HepG2 (cell line): Measurements from ENCODE around the gene PEX10. TPM values are rescaled to one million over a fixed set of nuclear protein-coding genes. Genes with fewer than 3 reads are reported as not detected.
"Not testable (repeated sequence)": the region's sequence is repeated elsewhere in the genome, so short reads cannot be mapped to it uniquely, and the experiment has no call there.

ENCODE experiments used
- ATAC-seq: fragments of 200-7000 bp; cut with Tn5 transposase; 3 replicates; pipeline ENCODE4 v1.9.1; 2020; ENCODE audit warnings: mild to moderate bottlenecking, moderate library complexity
- BruUV-seq: library from RNA; stranded (reverse); fragments of 400-500 nt; replicated peaks from 2 replicates; lab custom pipeline; 2021; lab: Mats Ljungman, UMichigan
- CTCF ChIA-PET: fragments of 300-600 bp; formaldehyde crosslinking; extraction: SDS; loops from one replicate; lab custom pipeline; 2021; ENCODE audit warnings: low total read pairs, inconsistent platforms, low intra/inter-chr PET ratio; lab: Yijun Ruan, JAX
- POLR2A ChIA-PET: fragments of 350-600 bp; sonication (Branson Sonifier 250); formaldehyde crosslinking; loops from one replicate; lab custom pipeline; 2020; ENCODE audit warnings: antibody characterized with exemption, inconsistent platforms; lab: Yijun Ruan, JAX
- DNase-seq: peaks from one replicate; pipeline ENCODE4 v3.0.0-alpha.2; 2015; ENCODE audit warnings: low spot score
- FAIRE-seq: peaks from 3 replicates; lab custom pipeline; 2011; peaks lifted over from hg19 to GRCh38; lab: Jason Lieb, UNC
- H2AFZ ChIP-seq: one replicate; pipeline ENCODE4 v1.6.1; 2011; ENCODE audit warnings: low read length, inconsistent platforms
- H3K27ac ChIP-seq: fragments of 300-600 bp; 3 replicates; pipeline ENCODE4 v1.8.0; 2011; ENCODE audit warnings: mixed run types, mild to moderate bottlenecking, mixed read lengths, low read length, inconsistent platforms; ENCODE audit not compliant: insufficient read depth; ENCODE audit errors: extremely low read length
- H3K27me3 ChIP-seq, 2 experiments: fragments of 200-600 bp in 1 of 2; 2 replicates in 1 of 2; 3 replicates in 1 of 2; pipeline versions ENCODE4 v1.6.0 to v1.8.0; 2011; ENCODE audit warnings: low read length in 2 of 2, mild to moderate bottlenecking in 2 of 2, moderate library complexity in 2 of 2, inconsistent platforms in 1 of 2; ENCODE audit not compliant: insufficient read depth in 2 of 2, control insufficient read depth in 1 of 2
- H3K36me3 ChIP-seq, 2 experiments: fragments of 200-600 bp in 1 of 2; replicated peaks in 1 of 2; 2 replicates in 1 of 2; 3 replicates in 1 of 2; pipeline versions ENCODE4 v1.5.1 to v1.8.0; 2011; ENCODE audit warnings: low read length in 2 of 2, inconsistent platforms in 1 of 2; ENCODE audit not compliant: insufficient read depth in 2 of 2, control insufficient read depth in 1 of 2
- H3K4me1 ChIP-seq: 2 replicates; pipeline ENCODE4 v1.5.1; 2012; ENCODE audit warnings: low read length, inconsistent platforms; ENCODE audit not compliant: insufficient read depth
- H3K4me2 ChIP-seq: 2 replicates; pipeline ENCODE4 v1.6.0; 2011; ENCODE audit warnings: low read depth, low read length, inconsistent platforms
- H3K4me3 ChIP-seq, 3 experiments: fragments of 200-600 bp in 1 of 3; sonication (generic), shearing (Covaris generic) in 1 of 3; replicated peaks in 1 of 3; 2 replicates each; pipeline ENCODE4 v1.5.1; 2011 to 2016; ENCODE audit warnings: low read length in 3 of 3, inconsistent platforms in 2 of 3, low read depth in 2 of 3, mild to moderate bottlenecking in 2 of 3, control low read depth in 1 of 3, mixed read lengths in 1 of 3; ENCODE audit not compliant: insufficient read depth in 1 of 3
- H3K79me2 ChIP-seq: one replicate; pipeline ENCODE4 v1.6.1; 2011; ENCODE audit warnings: low read length, inconsistent platforms; ENCODE audit not compliant: insufficient read depth
- H3K9ac ChIP-seq: 2 replicates; pipeline ENCODE4 v1.6.0; 2011; ENCODE audit warnings: mild to moderate bottlenecking, low read depth, low read length, inconsistent platforms; ENCODE audit not compliant: insufficient read depth
- H3K9me3 ChIP-seq: 2 replicates; pipeline ENCODE4 v1.5.1; 2012; ENCODE audit warnings: mild to moderate bottlenecking, low read length
- H4K20me1 ChIP-seq: 2 replicates; pipeline ENCODE4 v1.6.0; 2011; ENCODE audit warnings: inconsistent platforms, mild to moderate bottlenecking, low read length, moderate library complexity; ENCODE audit not compliant: insufficient read depth
- GMEB2 ChIP-seq: IDR thresholded peaks from 2 replicates; pipeline ENCODE4 v1.6.1; 2016; ENCODE audit warnings: missing biosample characterization, missing genetic modification reagents, low read depth
- HNRNPUL1 ChIP-seq: fragments of 200-400 bp; formaldehyde crosslinking; IDR thresholded peaks from 2 replicates; pipeline ENCODE4 v1.6.1; 2017; ENCODE audit warnings: low read depth, mild to moderate bottlenecking, low read length, moderate library complexity
- ONECUT2 ChIP-seq: sonication (generic); formaldehyde crosslinking; IDR thresholded peaks from 2 replicates; pipeline ENCODE4 v1.4.0; 2020; ENCODE audit warnings: missing genetic modification reagents
- SMAD1 ChIP-seq: sonication (generic); formaldehyde crosslinking; IDR thresholded peaks from 2 replicates; pipeline ENCODE4 v1.4.0; 2020; ENCODE audit warnings: missing genetic modification reagents, low read depth, mild to moderate bottlenecking, borderline replicate concordance
- WGBS: methylation state at CpG from one replicate; pipeline ENCODE4 v1.1.6; 2017; ENCODE audit warnings: low lambda C conversion rate; 5-methylcytosine and 5-hydroxymethylcytosine counted together
- in situ Hi-C: cut with HindIII; loops from 2 replicates; pipeline ENCODE4 v1.10.0; 2017; ENCODE audit warnings: low pct_unique_long_range_greater_than_20kb; ENCODE audit not compliant: extremely low pct_ligation_motif_present
- intact Hi-C: fragments of 100-400 bp; cut with micrococcal nuclease; formaldehyde crosslinking; loops from one replicate; pipeline ENCODE4 v1.10.0; 2022; ENCODE audit not compliant: unreplicated experiment
- polyA plus RNA-seq, 8 experiments: library from polyadenylated mRNA; depleted of rRNA in 3 of 8; stranded (reverse) in 7 of 8; unstranded in 1 of 8; fragments of >200 nt; fragmentation: Illumina TruSeq in 4 of 8; extraction: Trizol in 4 of 8; gene quantifications; 2 replicates each; pipeline versions ENCODE4 v1.2.1 to v1.2.3, GENCODE V29; 2011 to 2016; ENCODE audit warnings: low read depth in 4 of 8, missing spikeins in 1 of 8, mixed read lengths in 1 of 8; ENCODE audit not compliant: insufficient read depth in 1 of 8
- total RNA-seq, 5 experiments: library from RNA; depleted of rRNA; stranded (reverse); fragments of >200 nt; fragmentation: Illumina TruSeq; extraction: Trizol; gene quantifications; 2 replicates each; pipeline ENCODE4 v1.2.3, GENCODE V29; 2016; ENCODE audit warnings: low read depth in 1 of 5
- TF ChIP-seq, protein P1 (sequence below): sonication (generic); formaldehyde crosslinking; conservative IDR thresholded peaks from 2 replicates; pipeline ENCODE4 v1.8.1; 2023; ENCODE audit warnings: missing genetic modification reagents

Gene PEX10
- total and polyA plus RNA-seq, 2 of the 13 experiments (the other 11 are each of a cell fraction or from before 2014, with no cell fraction given): 16.1 to 39.6 TPM

DNA sequence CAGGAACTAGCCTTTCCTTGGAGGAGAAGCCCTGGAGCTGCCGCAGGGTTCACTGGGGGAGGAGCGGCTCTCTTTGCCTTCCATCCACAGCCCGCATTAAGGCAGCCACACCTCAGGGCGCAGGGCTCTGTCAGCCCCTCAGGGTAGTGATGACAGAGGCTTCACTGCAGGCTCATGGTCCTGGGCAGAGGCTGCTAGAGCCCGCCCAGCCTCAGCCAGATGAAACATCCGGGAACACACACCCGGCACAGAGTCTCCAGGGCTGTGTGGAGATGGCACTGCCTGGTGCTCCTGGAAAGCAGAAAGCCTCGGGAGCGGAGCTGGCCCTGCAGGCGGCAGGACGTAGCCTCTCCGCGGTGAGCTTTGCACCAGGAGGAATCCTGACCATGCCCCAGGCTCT is 29.4 kb upstream of the PEX10 start:
- H3K4me2 ChIP-seq: no peak overlapping the region

DNA sequence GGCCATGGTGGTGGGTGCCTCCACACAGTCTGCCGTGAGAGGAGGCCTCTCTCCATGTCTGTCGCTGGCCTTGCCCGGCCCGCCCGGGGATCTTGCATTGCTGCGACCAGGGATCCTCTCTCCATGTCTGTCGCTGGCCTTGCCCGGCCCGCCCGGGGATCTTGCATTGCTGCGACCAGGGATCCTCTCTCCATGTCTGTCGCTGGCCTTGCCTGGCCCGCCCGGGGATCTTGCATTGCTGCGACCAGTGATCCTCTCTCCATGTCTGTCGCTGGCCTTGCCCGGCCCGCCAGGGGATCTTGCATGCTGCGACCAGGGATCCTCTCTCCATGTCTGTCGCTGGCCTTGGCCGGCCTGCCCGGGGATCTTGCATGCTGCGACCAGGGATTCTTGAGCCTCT is 28.0 kb upstream of the PEX10 start:
- CTCF ChIA-PET, ATAC-seq, H3K79me2 ChIP-seq, BruUV-seq, in situ Hi-C loops, H3K4me2 ChIP-seq, H3K4me1 ChIP-seq, POLR2A ChIA-PET, H3K36me3 ChIP-seq, H3K4me3 ChIP-seq, intact Hi-C loops, H2AFZ ChIP-seq, H3K9me3 ChIP-seq, DNase-seq, H3K9ac ChIP-seq, H4K20me1 ChIP-seq, FAIRE-seq, H3K27ac ChIP-seq: not testable (repeated sequence)
- 59% methylated on average over 14 of the region's 23 CpGs for WGBS
- H3K27me3 ChIP-seq: peaks cover 32 to 73% of the 10 kb centered on the region in 2 experiments

More for the DNA sequence above, 29.4 kb upstream of the PEX10 start:
- H3K27ac ChIP-seq: no peak overlapping the region
- H3K9ac ChIP-seq: no peak overlapping the region
- ATAC-seq (no peak), FAIRE-seq (no peak), DNase-seq (no peak)
- H3K4me1 ChIP-seq: no peaks in the 10 kb centered on the region
- POLR2A ChIA-PET: no interaction called here
- H2AFZ ChIP-seq: no peak overlapping the region
- H3K79me2 ChIP-seq: no peaks in the 10 kb centered on the region
- BruUV-seq: no TSS peak
- CTCF ChIA-PET: no interaction called here
- H3K36me3 ChIP-seq: no peaks in the 10 kb centered on the region
- intact Hi-C loops (no loop called here), in situ Hi-C loops (no loop called here)
- peaks cover 32 to 85% of the 10 kb centered on the region in 2 experiments for H3K27me3 ChIP-seq
- TF ChIP-seq ONECUT2 (CRISPR knock-in tag): no peak
- TF ChIP-seq SMAD1 (CRISPR knock-in tag): no peak
- TF ChIP-seq HNRNPUL1: no peak
- TF ChIP-seq, protein P1, sequence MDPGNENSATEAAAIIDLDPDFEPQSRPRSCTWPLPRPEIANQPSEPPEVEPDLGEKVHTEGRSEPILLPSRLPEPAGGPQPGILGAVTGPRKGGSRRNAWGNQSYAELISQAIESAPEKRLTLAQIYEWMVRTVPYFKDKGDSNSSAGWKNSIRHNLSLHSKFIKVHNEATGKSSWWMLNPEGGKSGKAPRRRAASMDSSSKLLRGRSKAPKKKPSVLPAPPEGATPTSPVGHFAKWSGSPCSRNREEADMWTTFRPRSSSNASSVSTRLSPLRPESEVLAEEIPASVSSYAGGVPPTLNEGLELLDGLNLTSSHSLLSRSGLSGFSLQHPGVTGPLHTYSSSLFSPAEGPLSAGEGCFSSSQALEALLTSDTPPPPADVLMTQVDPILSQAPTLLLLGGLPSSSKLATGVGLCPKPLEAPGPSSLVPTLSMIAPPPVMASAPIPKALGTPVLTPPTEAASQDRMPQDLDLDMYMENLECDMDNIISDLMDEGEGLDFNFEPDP (CRISPR knock-in tag): no peak
- no peak for TF ChIP-seq GMEB2 (CRISPR knock-in tag)
- 6% methylated on average over 7 of the region's 13 CpGs for WGBS
- H3K4me3 ChIP-seq: no peak overlapping the region
- peaks cover 7% of the 10 kb centered on the region; the same call in 1 of the 2 replicates for H4K20me1 ChIP-seq
- H3K9me3 ChIP-seq: no peaks in the 10 kb centered on the region
